Activated naive CD4-positive, alpha-beta T cell treated with anti-CD3 and anti-CD28 coated beads, Interleukin-2, amount 10 ng/mL, durations not matched to agents 7 days and 5 days (primary cell): ENCODE data around the gene ZDHHC11.
A peak's percentile ranks its signal among the peaks of the same experiment; 100 is the strongest.
"Not testable (repeated sequence)": the region's sequence is repeated elsewhere in the genome, so short reads cannot be mapped to it uniquely, and the experiment has no call there.

Source experiments
- CTCF ChIA-PET: fragments of 350-600 bp; sonication (Branson Sonifier 250); formaldehyde crosslinking; loops from one replicate; lab custom pipeline; 2021; ENCODE audit warnings: antibody characterized with exemption; lab: Charles Lee
- DNase-seq: peaks from one replicate; pipeline ENCODE4 v3.0.0-alpha.2; 2020
- H3K27ac Mint-ChIP-seq: one replicate; pipeline ENCODE4 v1.8.0; 2021; ENCODE audit warnings: mild to moderate bottlenecking, moderate library complexity, mixed read lengths
- H3K27me3 Mint-ChIP-seq: one replicate; pipeline ENCODE4 v1.8.0; 2021; ENCODE audit warnings: mild to moderate bottlenecking, mixed read lengths
- H3K36me3 Mint-ChIP-seq: one replicate; pipeline ENCODE4 v1.8.0; 2021; ENCODE audit warnings: mixed read lengths
- H3K4me1 Mint-ChIP-seq: one replicate; pipeline ENCODE4 v1.8.0; 2021; ENCODE audit warnings: mixed read lengths
- H3K4me3 Mint-ChIP-seq: one replicate; pipeline ENCODE4 v1.8.0; 2021; ENCODE audit warnings: mild to moderate bottlenecking, moderate library complexity, mixed read lengths
- H3K9me3 Mint-ChIP-seq: one replicate; pipeline ENCODE4 v1.8.0; 2021; ENCODE audit warnings: mixed read lengths

The ZDHHC11 gene

DNA sequence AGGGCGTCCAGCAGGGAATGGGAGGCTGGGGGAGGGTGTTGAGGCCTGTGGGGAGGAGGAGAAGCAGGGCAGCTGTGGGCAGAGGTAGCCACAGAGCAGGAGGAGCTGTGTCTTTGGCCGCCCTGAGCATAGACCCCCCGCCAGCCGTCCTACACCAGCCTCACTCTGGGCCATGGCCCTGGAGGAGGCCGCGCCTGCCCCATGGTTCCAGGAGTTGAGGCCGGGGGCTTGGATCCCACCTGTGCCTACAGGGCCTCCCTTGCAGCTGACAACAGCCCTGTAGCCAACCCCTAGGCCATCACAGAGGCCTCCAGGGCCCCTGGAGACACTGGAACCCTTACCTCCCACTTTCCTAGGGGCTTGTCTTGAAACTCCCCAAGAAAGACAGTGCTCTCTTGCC, 3.0 kb downstream of the ZDHHC11 start:
- H3K36me3 Mint-ChIP-seq, H3K9me3 Mint-ChIP-seq: not testable (repeated sequence)

DNA sequence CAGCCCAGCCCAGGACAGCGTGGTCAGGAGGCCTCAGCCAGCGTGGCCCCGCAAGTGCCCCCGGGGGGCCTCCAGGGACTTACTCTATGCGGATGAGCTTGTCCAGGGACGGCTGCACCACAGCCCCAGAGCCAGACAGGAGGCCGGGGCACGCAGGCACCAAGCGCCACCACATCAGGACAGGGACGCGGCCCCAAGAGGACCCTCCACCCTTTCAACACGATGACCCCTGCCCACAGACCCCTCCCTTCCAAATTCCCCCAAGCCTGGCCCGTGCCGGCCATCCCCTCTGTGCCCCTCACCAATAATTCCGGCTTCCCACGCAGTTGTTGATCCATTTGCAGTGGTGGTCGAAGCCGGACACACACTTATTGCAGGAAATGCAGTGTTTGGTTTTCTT, 3.6 kb downstream of the ZDHHC11 start:
- H3K9me3 Mint-ChIP-seq, H3K4me1 Mint-ChIP-seq, DNase-seq, H3K4me3 Mint-ChIP-seq, H3K36me3 Mint-ChIP-seq, H3K27me3 Mint-ChIP-seq, CTCF ChIA-PET, H3K27ac Mint-ChIP-seq: not testable (repeated sequence)

More for the DNA sequence above, 3.0 kb downstream of the ZDHHC11 start:
- H3K27me3 Mint-ChIP-seq, CTCF ChIA-PET, H3K4me1 Mint-ChIP-seq, H3K27ac Mint-ChIP-seq, DNase-seq, H3K4me3 Mint-ChIP-seq: not testable (repeated sequence)

DNA sequence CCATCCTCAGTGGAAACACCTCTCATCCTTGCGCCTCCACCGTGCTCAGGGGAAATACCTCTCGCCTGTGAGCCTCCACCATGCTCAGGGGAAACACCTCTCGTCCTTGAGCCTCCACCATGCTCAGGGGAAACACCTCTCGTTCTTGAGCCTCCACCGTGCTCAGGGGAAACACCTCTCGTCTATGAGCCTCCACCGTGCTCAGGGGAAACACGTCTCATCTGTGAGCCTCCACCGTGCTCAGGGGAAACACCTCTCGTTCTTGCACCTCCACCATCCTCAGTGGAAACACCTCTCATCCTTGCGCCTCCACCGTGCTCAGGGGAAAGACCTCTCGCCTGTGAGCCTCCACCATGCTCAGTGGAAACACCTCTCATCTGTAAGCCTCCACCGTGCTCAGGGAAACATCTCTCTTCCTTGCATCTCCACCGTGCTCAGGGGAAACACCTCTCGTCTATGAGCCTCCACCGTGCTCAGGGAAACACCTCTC, 4.1 kb downstream of the ZDHHC11 start:
- CTCF ChIA-PET, H3K4me3 Mint-ChIP-seq, H3K27ac Mint-ChIP-seq: not testable (repeated sequence)

DNA sequence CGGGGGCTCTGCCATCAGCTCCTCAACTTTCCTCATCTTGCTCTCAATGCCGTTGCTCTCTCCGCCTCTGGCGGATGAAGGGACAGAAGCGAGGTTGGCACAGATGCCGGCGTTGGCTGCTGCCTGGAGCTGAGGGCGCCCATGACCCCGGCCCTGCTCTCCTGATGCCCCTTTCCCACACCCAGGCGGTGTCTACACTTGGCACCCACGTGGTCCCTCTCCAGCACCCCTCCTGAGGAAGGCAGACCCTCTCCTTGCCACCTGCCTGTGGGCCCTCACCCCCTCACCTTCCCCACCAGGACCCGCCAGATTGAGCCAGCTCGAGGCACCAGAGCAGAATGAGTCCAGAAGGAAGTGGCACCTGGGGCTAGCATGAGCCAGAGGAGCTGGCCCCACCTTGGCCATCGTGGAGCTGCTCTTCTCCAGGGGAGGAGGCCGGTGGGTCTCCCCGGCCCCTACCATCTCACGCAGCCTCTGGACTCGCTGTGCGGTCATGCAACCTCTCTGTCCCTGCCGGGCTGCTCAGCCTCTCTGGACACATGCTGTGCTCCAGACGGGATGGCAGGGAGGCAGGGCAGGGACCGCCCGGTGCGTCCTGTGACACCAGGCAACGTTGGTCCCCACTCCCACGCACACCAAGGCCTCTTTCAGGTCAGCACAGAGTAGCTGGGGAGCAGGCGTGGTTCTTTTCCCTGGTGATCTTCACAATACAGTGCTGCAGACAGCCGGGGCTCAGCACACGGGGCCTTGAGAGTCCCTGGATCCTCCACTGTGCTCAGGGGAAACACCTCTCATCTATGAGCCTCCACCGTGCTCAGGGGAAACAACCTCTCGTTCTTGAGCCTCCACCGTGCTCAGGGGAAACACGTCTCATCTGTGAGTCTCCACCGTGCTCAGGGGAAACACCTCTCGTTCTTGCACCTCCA, 4.8 kb downstream of the ZDHHC11 start:
- H3K9me3 Mint-ChIP-seq, H3K36me3 Mint-ChIP-seq, DNase-seq, H3K27ac Mint-ChIP-seq, H3K27me3 Mint-ChIP-seq, H3K4me1 Mint-ChIP-seq, CTCF ChIA-PET, H3K4me3 Mint-ChIP-seq: not testable (repeated sequence)

More for the DNA sequence above, 4.1 kb downstream of the ZDHHC11 start:
- not testable (repeated sequence) for H3K36me3 Mint-ChIP-seq, H3K9me3 Mint-ChIP-seq, H3K27me3 Mint-ChIP-seq, H3K4me1 Mint-ChIP-seq
- DNase-seq, result peak; percentile 19

DNA sequence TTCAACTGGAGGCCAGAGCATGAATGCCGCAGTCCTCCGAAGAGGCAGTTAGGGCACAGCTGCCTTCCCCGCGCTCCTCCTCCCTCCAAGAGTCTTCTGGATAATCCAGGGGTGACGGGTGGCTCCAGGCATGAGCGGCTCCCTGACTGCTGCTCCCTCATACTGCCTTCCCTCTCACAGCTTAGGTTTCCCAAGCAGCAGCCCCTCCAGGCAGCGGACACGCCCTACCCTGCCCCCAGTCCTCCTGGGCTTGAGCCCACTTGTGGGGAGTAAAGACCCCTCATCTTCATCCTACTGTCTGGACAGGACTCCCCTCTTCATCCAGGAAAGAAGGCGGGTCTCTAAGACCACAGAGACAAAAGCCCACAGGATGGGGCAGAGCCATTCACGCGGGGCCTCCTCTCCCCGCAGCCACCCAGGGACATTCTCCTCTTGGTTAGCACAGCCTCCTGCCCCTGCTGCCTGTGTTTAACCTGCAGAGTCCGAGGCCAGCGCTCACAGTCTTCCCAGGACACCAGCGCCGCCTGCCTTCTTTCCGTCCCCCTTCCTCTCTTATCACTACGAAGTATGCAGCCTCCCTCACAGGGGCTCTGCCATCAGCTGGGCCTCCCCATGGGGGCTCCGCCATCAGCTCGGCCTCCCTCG, 5.6 kb downstream of the ZDHHC11 start:
- DNase-seq, result peak; percentile 18
- H3K4me1 Mint-ChIP-seq, H3K36me3 Mint-ChIP-seq, H3K4me3 Mint-ChIP-seq, H3K9me3 Mint-ChIP-seq, CTCF ChIA-PET, H3K27me3 Mint-ChIP-seq: not testable (repeated sequence)
- H3K27ac Mint-ChIP-seq, result peak overlapping the region; percentile 28

DNA sequence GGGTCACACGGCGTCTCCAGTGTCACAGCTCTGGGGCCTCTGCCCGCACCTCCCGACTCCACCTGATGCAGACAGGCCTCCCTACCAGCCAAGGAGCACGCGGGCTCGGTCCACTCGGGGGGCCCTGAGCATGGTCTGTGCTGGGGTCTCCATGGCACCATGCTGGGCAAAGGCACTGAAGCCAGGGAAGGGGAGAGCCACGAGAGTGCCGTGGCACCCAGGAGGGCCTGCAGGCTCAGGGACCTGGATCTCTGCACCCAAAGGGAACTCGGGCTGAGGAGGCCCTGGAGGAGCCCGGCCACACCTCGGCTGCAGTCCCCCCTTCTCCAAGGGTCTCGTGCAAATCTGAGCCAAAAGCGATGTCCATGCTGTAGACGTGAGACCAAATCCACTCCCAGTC, 6.4 kb downstream of the ZDHHC11 start:
- not testable (repeated sequence) for H3K9me3 Mint-ChIP-seq, H3K4me3 Mint-ChIP-seq, H3K27me3 Mint-ChIP-seq

DNA sequence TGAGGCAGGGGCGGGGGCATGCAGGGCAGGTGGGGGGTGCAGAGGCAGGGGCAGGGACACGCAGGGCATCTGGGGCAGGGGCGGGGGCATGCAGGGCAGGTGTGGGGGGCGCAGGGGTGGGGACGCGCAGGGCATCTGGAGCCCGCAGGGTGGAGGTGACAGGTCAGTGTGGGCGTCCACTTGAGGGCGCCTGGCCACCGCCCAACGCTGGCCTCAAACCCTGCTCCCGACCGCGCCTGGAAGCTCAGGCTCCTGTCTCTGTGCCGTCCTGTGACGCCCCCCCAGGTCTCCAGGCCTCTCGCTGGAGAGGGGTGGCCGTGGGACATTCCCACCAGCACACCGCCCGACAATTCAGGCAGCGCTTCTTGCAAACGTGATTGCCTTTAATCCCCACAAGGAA, 6.9 kb downstream of the ZDHHC11 start:
- H3K4me3 Mint-ChIP-seq, H3K27ac Mint-ChIP-seq, H3K36me3 Mint-ChIP-seq, H3K4me1 Mint-ChIP-seq, CTCF ChIA-PET, H3K27me3 Mint-ChIP-seq, H3K9me3 Mint-ChIP-seq: not testable (repeated sequence)
- peak; percentile 19 for DNase-seq

More for the DNA sequence above, 6.4 kb downstream of the ZDHHC11 start:
- CTCF ChIA-PET, H3K36me3 Mint-ChIP-seq, H3K4me1 Mint-ChIP-seq, H3K27ac Mint-ChIP-seq: not testable (repeated sequence)
- peak; percentile 20 for DNase-seq

DNA sequence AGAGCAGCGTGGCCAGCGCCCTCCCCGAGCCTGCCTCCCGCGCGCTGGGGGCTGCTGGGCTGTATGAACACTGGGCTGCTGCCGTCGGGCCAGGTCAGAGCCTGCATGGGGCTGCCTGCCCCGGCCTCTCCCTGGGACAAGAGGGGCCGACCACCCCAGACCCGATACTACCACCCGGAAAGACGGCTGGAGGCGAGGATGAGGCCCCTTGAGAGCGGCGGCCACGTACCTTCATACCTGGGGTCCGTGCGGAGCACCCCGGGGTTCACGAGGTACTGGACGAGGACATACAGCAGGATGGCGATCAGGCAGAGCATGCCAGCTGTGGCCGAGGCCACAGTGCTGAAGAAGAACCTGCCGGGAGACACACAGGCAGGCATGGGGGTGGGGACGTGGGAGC, 7.4 kb downstream of the ZDHHC11 start:
- H3K27me3 Mint-ChIP-seq, H3K4me1 Mint-ChIP-seq, H3K27ac Mint-ChIP-seq, CTCF ChIA-PET, H3K36me3 Mint-ChIP-seq, H3K4me3 Mint-ChIP-seq, H3K9me3 Mint-ChIP-seq, DNase-seq: not testable (repeated sequence)

DNA sequence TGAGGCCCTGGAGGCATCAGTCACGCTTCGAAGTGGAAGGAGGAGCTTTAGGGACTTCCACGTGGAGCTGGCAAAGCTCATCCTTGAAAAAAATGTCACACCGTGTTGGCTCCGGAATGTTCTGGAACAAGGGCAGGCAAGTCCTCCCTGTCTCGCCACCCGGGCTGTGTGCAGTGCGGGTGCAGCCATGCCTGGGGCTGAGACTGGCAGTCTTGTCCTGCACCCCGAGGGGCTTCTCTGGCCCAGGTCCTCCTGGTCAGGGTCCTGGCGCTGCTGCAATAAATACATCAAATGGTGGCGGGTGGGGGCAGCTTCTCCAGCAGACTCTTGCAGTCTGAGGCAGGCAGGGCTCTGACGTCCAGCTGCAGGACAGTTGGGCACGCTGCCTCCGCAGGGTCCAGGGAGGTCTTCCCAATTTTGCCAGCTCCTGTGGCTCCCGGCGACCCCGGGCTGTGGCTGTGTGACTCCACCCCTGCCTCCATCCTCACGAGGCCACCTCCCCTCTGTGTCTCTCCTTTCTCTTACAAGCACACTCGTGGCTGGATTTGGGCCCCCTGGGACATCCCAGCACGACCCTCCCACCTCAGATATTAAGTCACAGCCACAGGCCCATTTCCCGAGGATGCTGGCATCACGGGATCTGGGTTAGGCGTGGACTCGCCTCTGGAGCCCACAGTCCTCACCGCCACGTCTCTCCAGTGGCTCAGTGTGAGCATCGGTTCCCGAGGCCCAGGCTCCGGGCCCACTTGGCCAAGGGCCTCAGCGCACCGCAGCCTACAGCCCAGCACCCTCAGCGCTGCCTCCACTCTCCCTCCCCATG, 8.2 kb downstream of the ZDHHC11 start:
- H3K9me3 Mint-ChIP-seq, H3K27me3 Mint-ChIP-seq, H3K4me1 Mint-ChIP-seq, CTCF ChIA-PET, H3K27ac Mint-ChIP-seq, H3K4me3 Mint-ChIP-seq, H3K36me3 Mint-ChIP-seq: not testable (repeated sequence)
- DNase-seq, result peak; percentile 19

DNA sequence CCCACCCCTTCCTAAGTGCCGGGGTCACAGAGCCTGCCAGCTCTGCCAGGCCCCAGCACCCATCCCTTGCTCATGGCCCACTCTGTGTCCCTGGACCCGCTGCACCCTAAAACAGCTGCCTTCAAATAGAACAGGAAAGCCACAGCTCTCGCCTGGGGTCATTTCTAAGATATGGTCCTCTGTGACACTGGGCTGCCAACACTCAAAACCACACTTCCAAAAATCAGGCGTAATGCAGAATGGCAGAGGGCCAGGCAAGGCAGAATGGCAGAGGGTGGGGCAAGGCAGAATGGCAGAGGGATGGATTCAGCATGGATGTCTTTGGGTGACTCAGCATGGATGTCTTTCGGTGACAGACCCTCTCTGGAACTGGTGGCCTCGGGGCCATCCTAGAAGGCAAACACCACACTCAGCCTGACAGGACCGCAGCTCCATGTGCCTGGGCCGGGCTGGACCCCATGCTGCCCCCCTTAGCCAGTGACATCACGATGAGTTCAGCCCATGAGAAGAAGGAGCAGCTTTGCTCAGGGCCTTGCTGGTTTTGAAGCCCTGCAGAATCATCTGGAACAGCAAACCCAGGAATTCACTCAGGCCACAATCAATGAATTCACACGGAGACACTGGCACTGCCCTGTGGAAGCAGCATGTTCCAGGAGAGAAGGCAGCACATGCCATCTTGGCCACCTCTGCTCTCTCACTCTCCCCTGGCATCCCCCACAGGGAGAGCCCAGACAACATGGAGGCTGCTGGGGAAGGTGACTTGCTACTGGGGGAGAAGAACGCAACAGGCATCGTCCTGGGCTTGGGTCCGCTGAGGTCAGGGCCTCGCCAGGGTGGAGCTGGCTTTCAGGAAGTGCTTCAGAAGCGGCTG, 9.0 kb downstream of the ZDHHC11 start:
- H3K27me3 Mint-ChIP-seq, H3K4me3 Mint-ChIP-seq, H3K36me3 Mint-ChIP-seq, H3K4me1 Mint-ChIP-seq, CTCF ChIA-PET, H3K9me3 Mint-ChIP-seq, H3K27ac Mint-ChIP-seq: not testable (repeated sequence)
- DNase-seq, result peak; percentile 20

DNA sequence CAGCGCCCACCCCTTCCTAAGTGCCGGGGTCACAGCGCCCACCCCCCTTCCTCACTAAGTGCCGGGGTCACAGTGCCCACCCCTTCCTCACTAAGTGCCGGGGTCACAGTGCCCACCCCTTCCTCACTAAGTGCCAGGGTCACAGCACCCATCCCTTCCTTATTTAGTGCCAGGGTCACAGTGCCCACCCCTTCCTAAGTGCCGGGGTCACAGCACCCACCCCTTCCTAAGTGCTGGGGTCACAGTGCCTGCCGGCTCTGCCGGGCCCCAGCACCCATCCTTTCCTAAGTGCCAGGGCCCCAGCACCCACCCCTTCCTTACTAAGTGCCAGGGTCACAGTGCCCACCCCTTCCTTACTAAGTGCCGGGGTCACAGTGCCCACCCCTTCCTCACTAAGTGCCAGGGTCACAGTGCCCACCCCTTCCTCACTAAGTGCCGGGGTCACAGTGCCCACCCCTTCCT, 9.8 kb downstream of the ZDHHC11 start:
- CTCF ChIA-PET, H3K4me1 Mint-ChIP-seq, H3K36me3 Mint-ChIP-seq, H3K9me3 Mint-ChIP-seq, H3K4me3 Mint-ChIP-seq, H3K27ac Mint-ChIP-seq, H3K27me3 Mint-ChIP-seq: not testable (repeated sequence)
- DNase-seq, result peak; percentile 13

DNA sequence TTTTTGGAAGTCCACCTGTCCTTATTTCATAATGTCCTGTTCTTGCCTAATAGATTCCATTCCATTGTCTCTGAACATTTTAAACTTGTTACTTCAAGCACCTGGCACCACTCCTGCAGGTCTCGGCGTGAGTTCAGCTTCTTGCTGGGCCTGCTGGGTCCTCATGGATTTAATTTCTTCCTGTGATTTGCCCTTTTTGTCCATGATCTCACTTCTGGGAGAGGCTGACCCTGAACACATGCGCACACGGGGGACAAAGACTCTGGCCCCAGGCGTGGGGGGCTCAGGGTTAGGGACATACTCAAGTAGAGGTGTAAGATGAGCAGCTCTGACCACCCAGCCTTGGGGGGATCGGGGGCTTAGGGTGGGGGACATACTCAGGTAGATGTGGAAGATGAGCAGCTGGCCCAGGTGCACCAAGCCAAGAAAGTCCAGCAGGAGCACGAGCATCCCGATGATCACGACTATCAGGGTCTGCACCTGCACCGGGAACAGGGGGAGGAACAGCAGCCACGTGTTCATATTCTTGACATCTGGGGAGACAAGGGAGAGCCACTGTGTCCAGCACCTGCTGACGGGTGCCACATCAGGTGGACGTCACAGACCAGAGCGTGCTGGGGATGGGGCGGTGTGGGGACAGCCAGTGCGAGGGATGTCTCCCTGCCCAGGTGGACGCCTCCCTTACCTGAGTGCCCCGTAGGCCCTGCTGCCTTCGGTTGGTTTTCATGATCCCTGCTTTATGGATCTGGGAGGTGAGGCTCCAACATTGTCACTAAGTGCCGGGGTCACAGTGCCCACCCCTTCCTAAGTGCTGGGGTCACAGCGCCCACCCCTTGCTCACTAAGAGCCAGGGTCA, 10.4 kb downstream of the ZDHHC11 start:
- peak overlapping the region; percentile 3 for H3K27ac Mint-ChIP-seq
- H3K9me3 Mint-ChIP-seq, H3K4me3 Mint-ChIP-seq, H3K4me1 Mint-ChIP-seq, H3K36me3 Mint-ChIP-seq, H3K27me3 Mint-ChIP-seq, CTCF ChIA-PET: not testable (repeated sequence)
- peak; percentile 19 for DNase-seq

DNA sequence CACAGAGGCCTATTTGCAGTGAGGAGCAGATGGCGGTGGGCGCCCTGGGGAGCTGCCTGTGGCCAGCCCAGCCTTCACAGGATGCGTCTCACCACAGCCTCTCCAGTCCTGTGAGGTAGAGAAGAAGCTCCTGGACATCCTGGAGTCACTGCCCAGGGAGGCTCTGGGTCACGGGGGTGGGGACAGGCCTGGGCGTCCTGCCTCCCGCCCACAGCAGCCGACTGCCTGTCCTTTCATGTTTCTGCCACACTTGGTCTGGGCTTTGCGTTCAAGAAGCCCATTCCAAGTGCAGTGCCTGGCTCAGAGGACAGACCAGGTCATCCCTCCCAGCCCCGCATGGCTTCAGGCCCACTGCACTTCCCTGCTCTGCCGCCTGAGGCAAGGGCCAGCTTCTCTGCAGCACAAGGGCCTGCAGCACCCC, 12.3 kb downstream of the ZDHHC11 start:
- H3K4me3 Mint-ChIP-seq, H3K27ac Mint-ChIP-seq, H3K27me3 Mint-ChIP-seq, H3K4me1 Mint-ChIP-seq, H3K36me3 Mint-ChIP-seq, H3K9me3 Mint-ChIP-seq, CTCF ChIA-PET: not testable (repeated sequence)
- DNase-seq, result peak; percentile 18
